Astrocyte of the spinal cord (primary cell): Measurements from ENCODE around the gene EEPD1.

Experiments used
- DNase-seq: peaks from one replicate; pipeline ENCODE4 v3.0.0; 2011; ENCODE audit warnings: low read depth, low spot score
- H3K4me3 ChIP-seq: 2 replicates; pipeline ENCODE4 v1.5.1; 2011; ENCODE audit warnings: low read depth, mild to moderate bottlenecking, low read length, moderate library complexity
- in situ Hi-C: cut with HindIII; loops from 2 replicates; pipeline ENCODE4 v1.10.0; 2017; ENCODE audit warnings: low sequenced_read_pairs
- TF ChIP-seq, protein P1 (sequence below): IDR thresholded peaks from 2 replicates; pipeline ENCODE4 v1.5.1; 2012; ENCODE audit warnings: low read depth, mild to moderate bottlenecking, low read length, inconsistent platforms

Gene EEPD1

DNA sequence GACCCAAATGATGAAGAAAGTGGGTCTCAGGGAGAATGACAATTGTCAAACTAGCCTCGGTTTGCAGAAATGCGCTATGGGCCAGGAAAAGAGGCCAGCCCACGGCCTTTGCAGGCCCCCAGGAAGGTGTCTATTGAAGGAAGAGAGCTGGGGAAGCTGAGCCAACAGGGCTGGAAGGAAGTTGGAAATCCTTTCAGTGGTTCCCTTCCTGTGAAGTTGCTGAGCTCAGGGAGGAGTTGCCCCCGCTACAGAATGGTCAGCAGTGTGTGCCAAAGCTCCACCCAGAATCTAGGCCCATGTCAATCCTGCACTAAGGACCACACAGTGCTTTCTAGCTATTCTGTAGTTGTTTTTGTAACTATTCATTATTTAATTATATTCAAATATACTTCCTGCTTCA is 145.1 kb downstream of the EEPD1 start:
- DNase-seq, result no peak
- no peak overlapping the region for H3K4me3 ChIP-seq
- in situ Hi-C loops, result no loop called here
- TF ChIP-seq, protein P1, sequence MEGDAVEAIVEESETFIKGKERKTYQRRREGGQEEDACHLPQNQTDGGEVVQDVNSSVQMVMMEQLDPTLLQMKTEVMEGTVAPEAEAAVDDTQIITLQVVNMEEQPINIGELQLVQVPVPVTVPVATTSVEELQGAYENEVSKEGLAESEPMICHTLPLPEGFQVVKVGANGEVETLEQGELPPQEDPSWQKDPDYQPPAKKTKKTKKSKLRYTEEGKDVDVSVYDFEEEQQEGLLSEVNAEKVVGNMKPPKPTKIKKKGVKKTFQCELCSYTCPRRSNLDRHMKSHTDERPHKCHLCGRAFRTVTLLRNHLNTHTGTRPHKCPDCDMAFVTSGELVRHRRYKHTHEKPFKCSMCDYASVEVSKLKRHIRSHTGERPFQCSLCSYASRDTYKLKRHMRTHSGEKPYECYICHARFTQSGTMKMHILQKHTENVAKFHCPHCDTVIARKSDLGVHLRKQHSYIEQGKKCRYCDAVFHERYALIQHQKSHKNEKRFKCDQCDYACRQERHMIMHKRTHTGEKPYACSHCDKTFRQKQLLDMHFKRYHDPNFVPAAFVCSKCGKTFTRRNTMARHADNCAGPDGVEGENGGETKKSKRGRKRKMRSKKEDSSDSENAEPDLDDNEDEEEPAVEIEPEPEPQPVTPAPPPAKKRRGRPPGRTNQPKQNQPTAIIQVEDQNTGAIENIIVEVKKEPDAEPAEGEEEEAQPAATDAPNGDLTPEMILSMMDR, result no peak

- DNase-seq, result no peak
- no peak overlapping the region for H3K4me3 ChIP-seq
- TF ChIP-seq, protein P1, result no peak
- in situ Hi-C loops, result no loop called here
Measured at GRCh38 chr7:36299223-36299774, 146.2 kb downstream of the EEPD1 start.

DNA sequence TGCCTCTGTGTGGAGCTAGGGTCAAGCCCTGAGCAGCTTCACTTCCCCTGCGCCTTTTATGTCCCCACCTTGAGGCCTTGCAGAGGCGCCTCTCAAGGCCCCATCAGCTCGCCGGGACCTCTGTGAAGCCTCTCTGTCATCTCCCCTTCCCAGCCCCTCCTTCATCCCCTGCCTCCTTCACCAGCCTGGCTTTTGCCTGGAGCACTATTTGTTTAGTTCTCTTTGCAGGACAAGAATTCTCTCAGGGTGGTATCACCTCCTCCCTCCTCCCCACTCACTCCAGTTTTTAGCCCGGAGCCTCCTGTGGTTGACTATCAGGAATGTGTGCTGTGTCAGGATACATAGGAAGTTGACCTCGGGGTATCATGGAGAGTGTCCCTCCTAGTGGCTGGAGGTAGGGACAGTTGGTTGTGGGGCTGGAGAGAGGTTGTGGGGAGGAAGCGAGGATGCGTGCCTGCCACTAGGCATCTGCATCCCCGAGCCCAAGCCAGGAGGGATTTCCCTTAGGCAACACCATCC is 146.8 kb downstream of the EEPD1 start:
- TF ChIP-seq, protein P1, result no peak
- no peak overlapping the region for H3K4me3 ChIP-seq
- DNase-seq, result no peak
- in situ Hi-C loops, result loop anchor here (25.0 kb wide), 1 partner anchor 313 kb away; no protein-coding TSS in a partner anchor

GRCh38 chr7:36300696-36301350 is 147.8 kb downstream of the EEPD1 start:
- in situ Hi-C loops, result loop anchor here (25.0 kb wide), 1 partner anchor 314 kb away; no protein-coding TSS in a partner anchor
- TF ChIP-seq, protein P1, result no peak
- no peak overlapping the region for H3K4me3 ChIP-seq
- no peak for DNase-seq

DNA sequence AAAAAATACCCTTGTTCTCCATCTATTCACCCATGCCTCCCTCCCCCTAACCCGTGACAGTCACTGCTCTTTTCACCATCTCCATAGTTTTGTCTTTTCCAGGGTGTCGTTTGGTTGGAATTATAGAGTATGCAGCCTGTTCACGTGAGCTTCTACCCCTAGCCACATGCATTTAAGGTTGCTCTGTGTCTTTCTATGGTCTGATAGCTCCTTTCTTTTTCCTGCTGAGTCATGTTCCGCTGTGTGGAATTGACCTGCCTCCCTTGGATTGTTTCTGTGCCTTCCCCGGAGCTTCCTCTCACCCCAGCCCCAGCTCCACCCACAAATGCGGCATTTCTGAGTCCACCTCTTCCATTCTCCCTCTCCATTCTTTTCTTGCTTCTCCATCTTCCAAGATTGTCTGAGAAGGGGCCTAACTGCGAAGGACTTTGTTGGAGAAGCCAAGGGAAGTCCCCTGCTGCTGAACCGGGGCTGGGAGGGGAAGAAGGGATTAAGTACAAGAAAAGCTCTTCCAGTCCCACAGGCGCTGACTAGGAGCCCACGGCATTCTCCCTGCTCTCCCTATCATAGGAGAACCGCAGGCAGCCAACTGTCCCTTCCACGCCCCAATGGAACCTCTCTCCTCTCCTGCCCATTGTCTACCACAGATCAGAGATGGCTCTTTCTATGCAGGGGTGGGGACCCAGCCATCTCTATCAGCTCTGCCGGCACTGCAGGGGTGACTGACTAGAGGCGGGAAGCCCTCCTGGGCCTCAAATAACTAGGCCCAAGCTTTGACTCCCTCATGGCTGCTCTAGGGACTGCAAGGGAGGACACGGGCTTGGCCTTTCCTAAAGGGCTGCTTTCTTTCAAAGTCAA is 149.1 kb downstream of the EEPD1 start:
- in situ Hi-C loops, result loop anchor here (25.0 kb wide), 1 partner anchor 315 kb away; no protein-coding TSS in a partner anchor

More for the DNA sequence above, 149.1 kb downstream of the EEPD1 start:
- no peak overlapping the region for H3K4me3 ChIP-seq
- TF ChIP-seq, protein P1, result no peak
- DNase-seq, result peak; percentile 39
